ENCODE data around the gene CFAP74. TPM values are rescaled to one million over a fixed set of nuclear protein-coding genes. Genes with fewer than 3 reads are reported as not detected.

CFAP74 gene
- total and polyA plus RNA-seq, 2 of the 13 experiments (the other 11 are each of a cell fraction or from before 2014, with no cell fraction given): 0.27 to 0.62 TPM

DNA sequence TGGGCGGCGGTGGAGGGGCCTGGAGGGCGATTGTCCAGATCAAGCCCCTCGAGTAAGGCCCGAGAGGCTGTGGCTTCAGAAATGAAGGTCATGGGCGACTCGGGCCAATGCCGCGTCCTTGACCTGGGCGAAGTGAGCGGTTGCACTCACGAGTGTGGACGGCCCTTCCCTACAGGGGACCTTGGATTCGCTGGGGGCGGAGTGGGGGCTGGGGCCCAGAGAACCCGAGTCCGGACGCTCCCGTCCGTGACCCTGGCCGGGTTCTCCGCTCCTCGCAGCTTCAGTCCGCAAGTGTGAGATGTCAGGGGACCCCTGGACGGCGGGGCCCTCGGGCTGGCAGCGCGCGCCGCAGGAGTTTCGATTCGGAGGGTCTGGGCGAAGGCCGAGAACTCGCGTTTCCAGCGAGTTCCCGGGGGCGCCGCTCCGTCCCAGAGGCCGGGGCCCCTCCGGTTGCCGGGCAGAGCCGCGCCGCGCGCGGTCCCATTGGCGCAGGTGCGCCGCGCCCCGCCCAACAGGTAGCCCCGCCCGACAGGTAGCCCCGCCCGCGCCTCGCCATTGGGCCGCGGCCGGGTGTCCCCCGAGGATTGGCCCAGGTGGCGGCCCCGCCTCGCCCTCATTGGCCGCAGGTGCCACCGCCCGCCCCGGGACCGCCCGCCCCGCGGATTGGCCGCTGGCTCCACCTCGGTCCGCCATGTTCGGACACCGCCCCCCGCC is 46.3 kb upstream of the CFAP74 start, which contains the start of gene PRKCZ (continued):
- TF ChIP-seq, protein P1, sequence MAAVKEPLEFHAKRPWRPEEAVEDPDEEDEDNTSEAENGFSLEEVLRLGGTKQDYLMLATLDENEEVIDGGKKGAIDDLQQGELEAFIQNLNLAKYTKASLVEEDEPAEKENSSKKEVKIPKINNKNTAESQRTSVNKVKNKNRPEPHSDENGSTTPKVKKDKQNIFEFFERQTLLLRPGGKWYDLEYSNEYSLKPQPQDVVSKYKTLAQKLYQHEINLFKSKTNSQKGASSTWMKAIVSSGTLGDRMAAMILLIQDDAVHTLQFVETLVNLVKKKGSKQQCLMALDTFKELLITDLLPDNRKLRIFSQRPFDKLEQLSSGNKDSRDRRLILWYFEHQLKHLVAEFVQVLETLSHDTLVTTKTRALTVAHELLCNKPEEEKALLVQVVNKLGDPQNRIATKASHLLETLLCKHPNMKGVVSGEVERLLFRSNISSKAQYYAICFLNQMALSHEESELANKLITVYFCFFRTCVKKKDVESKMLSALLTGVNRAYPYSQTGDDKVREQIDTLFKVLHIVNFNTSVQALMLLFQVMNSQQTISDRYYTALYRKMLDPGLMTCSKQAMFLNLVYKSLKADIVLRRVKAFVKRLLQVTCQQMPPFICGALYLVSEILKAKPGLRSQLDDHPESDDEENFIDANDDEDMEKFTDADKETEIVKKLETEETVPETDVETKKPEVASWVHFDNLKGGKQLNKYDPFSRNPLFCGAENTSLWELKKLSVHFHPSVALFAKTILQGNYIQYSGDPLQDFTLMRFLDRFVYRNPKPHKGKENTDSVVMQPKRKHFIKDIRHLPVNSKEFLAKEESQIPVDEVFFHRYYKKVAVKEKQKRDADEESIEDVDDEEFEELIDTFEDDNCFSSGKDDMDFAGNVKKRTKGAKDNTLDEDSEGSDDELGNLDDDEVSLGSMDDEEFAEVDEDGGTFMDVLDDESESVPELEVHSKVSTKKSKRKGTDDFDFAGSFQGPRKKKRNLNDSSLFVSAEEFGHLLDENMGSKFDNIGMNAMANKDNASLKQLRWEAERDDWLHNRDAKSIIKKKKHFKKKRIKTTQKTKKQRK (IDR thresholded peaks at IDR 0.05; ENCODE audit: low read length): no peak
- TF ChIP-seq, protein P2, sequence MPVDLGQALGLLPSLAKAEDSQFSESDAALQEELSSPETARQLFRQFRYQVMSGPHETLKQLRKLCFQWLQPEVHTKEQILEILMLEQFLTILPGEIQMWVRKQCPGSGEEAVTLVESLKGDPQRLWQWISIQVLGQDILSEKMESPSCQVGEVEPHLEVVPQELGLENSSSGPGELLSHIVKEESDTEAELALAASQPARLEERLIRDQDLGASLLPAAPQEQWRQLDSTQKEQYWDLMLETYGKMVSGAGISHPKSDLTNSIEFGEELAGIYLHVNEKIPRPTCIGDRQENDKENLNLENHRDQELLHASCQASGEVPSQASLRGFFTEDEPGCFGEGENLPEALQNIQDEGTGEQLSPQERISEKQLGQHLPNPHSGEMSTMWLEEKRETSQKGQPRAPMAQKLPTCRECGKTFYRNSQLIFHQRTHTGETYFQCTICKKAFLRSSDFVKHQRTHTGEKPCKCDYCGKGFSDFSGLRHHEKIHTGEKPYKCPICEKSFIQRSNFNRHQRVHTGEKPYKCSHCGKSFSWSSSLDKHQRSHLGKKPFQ (CRISPR knock-in tag; IDR thresholded peaks at IDR 0.05; ENCODE audit: insufficient replicate concordance): no peak
- no peak for TF ChIP-seq PCBP1 (IDR thresholded peaks at IDR 0.05; ENCODE audit: borderline replicate concordance, low read depth, low read length)
- TF ChIP-seq, protein P3, sequence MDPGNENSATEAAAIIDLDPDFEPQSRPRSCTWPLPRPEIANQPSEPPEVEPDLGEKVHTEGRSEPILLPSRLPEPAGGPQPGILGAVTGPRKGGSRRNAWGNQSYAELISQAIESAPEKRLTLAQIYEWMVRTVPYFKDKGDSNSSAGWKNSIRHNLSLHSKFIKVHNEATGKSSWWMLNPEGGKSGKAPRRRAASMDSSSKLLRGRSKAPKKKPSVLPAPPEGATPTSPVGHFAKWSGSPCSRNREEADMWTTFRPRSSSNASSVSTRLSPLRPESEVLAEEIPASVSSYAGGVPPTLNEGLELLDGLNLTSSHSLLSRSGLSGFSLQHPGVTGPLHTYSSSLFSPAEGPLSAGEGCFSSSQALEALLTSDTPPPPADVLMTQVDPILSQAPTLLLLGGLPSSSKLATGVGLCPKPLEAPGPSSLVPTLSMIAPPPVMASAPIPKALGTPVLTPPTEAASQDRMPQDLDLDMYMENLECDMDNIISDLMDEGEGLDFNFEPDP (CRISPR knock-in tag; conservative IDR thresholded peaks at IDR 0.05): no peak
- TF ChIP-seq REXO4 (CRISPR knock-in tag; IDR thresholded peaks at IDR 0.05; ENCODE audit: borderline replicate concordance): no peak
- peak; percentile 12; the same call in 1 of the 2 replicates for TF ChIP-seq PHF20 (CRISPR knock-in tag; IDR thresholded peaks at IDR 0.05)
- no peak for TF ChIP-seq ZNF644 (CRISPR knock-in tag; IDR thresholded peaks at IDR 0.05; ENCODE audit: low read depth)
- TF ChIP-seq, protein P4, sequence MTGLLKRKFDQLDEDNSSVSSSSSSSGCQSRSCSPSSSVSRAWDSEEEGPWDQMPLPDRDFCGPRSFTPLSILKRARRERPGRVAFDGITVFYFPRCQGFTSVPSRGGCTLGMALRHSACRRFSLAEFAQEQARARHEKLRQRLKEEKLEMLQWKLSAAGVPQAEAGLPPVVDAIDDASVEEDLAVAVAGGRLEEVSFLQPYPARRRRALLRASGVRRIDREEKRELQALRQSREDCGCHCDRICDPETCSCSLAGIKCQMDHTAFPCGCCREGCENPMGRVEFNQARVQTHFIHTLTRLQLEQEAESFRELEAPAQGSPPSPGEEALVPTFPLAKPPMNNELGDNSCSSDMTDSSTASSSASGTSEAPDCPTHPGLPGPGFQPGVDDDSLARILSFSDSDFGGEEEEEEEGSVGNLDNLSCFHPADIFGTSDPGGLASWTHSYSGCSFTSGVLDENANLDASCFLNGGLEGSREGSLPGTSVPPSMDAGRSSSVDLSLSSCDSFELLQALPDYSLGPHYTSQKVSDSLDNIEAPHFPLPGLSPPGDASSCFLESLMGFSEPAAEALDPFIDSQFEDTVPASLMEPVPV (CRISPR knock-in tag; IDR thresholded peaks at IDR 0.05): 0 out of 2 replicates have a peak, but pooled peaks have one; percentile 5
- TF ChIP-seq SETDB1 (CRISPR knock-in tag; IDR thresholded peaks at IDR 0.05; ENCODE audit: borderline replicate concordance): no peak
- TF ChIP-seq ZFP1 (CRISPR knock-in tag; IDR thresholded peaks at IDR 0.05): no peak; the same call in 1 of the 2 replicates
- TF ChIP-seq TBL1XR1 (IDR thresholded peaks at IDR 0.05; ENCODE audit: borderline replicate concordance, low read length, partially characterized antibody): no peak
- peak; percentile 59; the same call in 1 of the 2 replicates for TF ChIP-seq ZNF614 (CRISPR knock-in tag; IDR thresholded peaks at IDR 0.05; ENCODE audit: borderline replicate concordance)
- no peak for TF ChIP-seq ZNF598 (CRISPR knock-in tag; IDR thresholded peaks at IDR 0.05; ENCODE audit: borderline replicate concordance)
- TF ChIP-seq, protein P5, sequence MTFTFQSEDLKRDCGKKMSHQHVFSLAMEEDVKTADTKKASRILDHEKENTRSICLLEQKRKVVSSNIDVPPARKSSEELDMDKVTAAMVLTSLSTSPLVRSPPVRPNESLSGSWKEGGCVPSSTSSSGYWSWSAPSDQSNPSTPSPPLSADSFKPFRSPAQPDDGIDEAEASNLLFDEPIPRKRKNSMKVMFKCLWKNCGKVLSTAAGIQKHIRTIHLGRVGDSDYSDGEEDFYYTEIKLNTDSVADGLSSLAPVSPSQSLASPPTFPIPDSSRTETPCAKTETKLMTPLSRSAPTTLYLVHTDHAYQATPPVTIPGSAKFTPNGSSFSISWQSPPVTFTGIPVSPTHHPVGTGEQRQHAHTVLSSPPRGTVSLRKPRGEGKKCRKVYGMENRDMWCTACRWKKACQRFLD (CRISPR knock-in tag; IDR thresholded peaks at IDR 0.05; ENCODE audit: borderline replicate concordance): no peak
- no peak for TF ChIP-seq ZNF747 (CRISPR knock-in tag; IDR thresholded peaks at IDR 0.05; ENCODE audit: borderline replicate concordance)
- TF ChIP-seq, protein P6, sequence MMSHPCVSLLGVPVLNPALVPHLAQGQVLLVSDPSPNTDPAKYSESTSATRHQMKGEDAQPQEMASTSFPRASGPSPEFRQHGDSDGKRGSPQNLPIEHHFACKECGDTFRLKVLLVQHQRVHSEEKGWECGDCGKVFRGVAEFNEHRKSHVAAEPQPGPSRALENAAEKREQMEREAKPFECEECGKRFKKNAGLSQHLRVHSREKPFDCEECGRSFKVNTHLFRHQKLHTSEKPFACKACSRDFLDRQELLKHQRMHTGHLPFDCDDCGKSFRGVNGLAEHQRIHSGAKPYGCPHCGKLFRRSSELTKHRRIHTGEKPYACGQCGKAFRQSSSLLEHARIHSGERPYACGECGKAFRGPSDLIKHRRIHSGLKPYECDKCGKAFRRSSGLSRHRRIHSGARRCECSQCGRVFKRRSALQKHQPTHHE (CRISPR knock-in tag; IDR thresholded peaks at IDR 0.05; ENCODE audit: borderline replicate concordance): no peak
- TF ChIP-seq ZBTB38 (CRISPR knock-in tag; IDR thresholded peaks at IDR 0.05): 0 out of 2 replicates have a peak, but pooled peaks have one; percentile 21

Data from HepG2 (cell line).